ENCODE measurements around the gene KCNK18. TPM values are rescaled to one million over a fixed set of nuclear protein-coding genes. Genes with fewer than 3 reads are reported as not detected.

Gene KCNK18
- total RNA-seq, 6 experiments from 2014 or later = not detected

- no peak overlapping the region for H3K4me3 Mint-ChIP-seq
- H3K4me1 Mint-ChIP-seq (ENCODE audit: low read depth) = no peaks in the 10 kb centered on the region
- H3K36me3 Mint-ChIP-seq (ENCODE audit: low read depth) = peaks cover 5% of the 10 kb centered on the region; the same call in 1 of the 2 replicates
- H3K27me3 Mint-ChIP-seq (ENCODE audit: insufficient read depth) = peaks cover 5% of the 10 kb centered on the region
- TF ChIP-seq CTCF (IDR thresholded peaks at IDR 0.05) = no peak
- no peak overlapping the region for H3K27ac Mint-ChIP-seq
- no peaks in the 10 kb centered on the region; the same call in 1 of the 2 replicates for H3K9me3 Mint-ChIP-seq
- DNase-seq = no peak
These were observed 7.0 kb downstream of the KCNK18 start for GRCh38 chr10:117204316-117204715.

GRCh38 chr10:117212176-117212575, 14.9 kb downstream of the KCNK18 start:
- TF ChIP-seq CTCF (IDR thresholded peaks at IDR 0.05) = no peak
- Mint-ChIP-seq H3K27ac (no peak overlapping the region), H3K4me3 (no peak overlapping the region), H3K36me3 (ENCODE audit: low read depth) (no peaks in the 10 kb centered on the region), H3K4me1 (ENCODE audit: low read depth) (no peaks in the 10 kb centered on the region), H3K27me3 (ENCODE audit: insufficient read depth) (peaks cover 15% of the 10 kb centered on the region), H3K9me3 (peaks cover 12% of the 10 kb centered on the region; the same call in 1 of the 2 replicates)
- no peak for DNase-seq

- peaks cover 12% of the 10 kb centered on the region; the same call in 1 of the 2 replicates for H3K9me3 Mint-ChIP-seq
- no peak overlapping the region for H3K4me3 Mint-ChIP-seq
- peaks cover 20% of the 10 kb centered on the region for H3K27me3 Mint-ChIP-seq (ENCODE audit: insufficient read depth)
- no peaks in the 10 kb centered on the region for H3K4me1 Mint-ChIP-seq (ENCODE audit: low read depth)
- peak; percentile 15 for DNase-seq
- no peak for TF ChIP-seq CTCF (IDR thresholded peaks at IDR 0.05)
- H3K36me3 Mint-ChIP-seq (ENCODE audit: low read depth) = no peaks in the 10 kb centered on the region
- H3K27ac Mint-ChIP-seq = no peak overlapping the region
These were observed 17.1 kb downstream of the KCNK18 start for GRCh38 chr10:117214401-117214800.

- H3K27me3 Mint-ChIP-seq (ENCODE audit: insufficient read depth) = peaks cover 14% of the 10 kb centered on the region
- TF ChIP-seq CTCF (IDR thresholded peaks at IDR 0.05) = no peak
- H3K36me3 Mint-ChIP-seq (ENCODE audit: low read depth) = no peaks in the 10 kb centered on the region
- H3K27ac Mint-ChIP-seq = no peak overlapping the region
- DNase-seq = no peak
- H3K9me3 Mint-ChIP-seq = peaks cover 12% of the 10 kb centered on the region; the same call in 1 of the 2 replicates
- no peaks in the 10 kb centered on the region for H3K4me1 Mint-ChIP-seq (ENCODE audit: low read depth)
- no peak overlapping the region for H3K4me3 Mint-ChIP-seq
These were observed 17.8 kb downstream of the KCNK18 start for GRCh38 chr10:117215079-117215478.

- H3K4me1 Mint-ChIP-seq (ENCODE audit: low read depth) = no peaks in the 10 kb centered on the region
- no peak overlapping the region for H3K4me3 Mint-ChIP-seq
- no peaks in the 10 kb centered on the region for H3K36me3 Mint-ChIP-seq (ENCODE audit: low read depth)
- H3K27ac Mint-ChIP-seq = no peak overlapping the region
- peaks cover 20% of the 10 kb centered on the region for H3K27me3 Mint-ChIP-seq (ENCODE audit: insufficient read depth)
- TF ChIP-seq CTCF (IDR thresholded peaks at IDR 0.05) = no peak
- no peak for DNase-seq
- H3K9me3 Mint-ChIP-seq = peaks cover 12% of the 10 kb centered on the region; the same call in 1 of the 2 replicates
These were observed 18.7 kb downstream of the KCNK18 start for GRCh38 chr10:117216028-117216427.

Measured in HFFc6 (cell line).